ENCODE results near the gene STK11IP. TPM values are rescaled to one million over a fixed set of nuclear protein-coding genes. Genes with fewer than 3 reads are reported as not detected.

The STK11IP gene
- total and polyA plus RNA-seq, 2 of the 13 experiments (the other 11 are each of a cell fraction or from before 2014, with no cell fraction given): 12.8 to 24.0 TPM

GRCh38 chr2:219576505-219577388 is 20.9 kb upstream of the STK11IP start (continued):
- TF ChIP-seq, protein P1, sequence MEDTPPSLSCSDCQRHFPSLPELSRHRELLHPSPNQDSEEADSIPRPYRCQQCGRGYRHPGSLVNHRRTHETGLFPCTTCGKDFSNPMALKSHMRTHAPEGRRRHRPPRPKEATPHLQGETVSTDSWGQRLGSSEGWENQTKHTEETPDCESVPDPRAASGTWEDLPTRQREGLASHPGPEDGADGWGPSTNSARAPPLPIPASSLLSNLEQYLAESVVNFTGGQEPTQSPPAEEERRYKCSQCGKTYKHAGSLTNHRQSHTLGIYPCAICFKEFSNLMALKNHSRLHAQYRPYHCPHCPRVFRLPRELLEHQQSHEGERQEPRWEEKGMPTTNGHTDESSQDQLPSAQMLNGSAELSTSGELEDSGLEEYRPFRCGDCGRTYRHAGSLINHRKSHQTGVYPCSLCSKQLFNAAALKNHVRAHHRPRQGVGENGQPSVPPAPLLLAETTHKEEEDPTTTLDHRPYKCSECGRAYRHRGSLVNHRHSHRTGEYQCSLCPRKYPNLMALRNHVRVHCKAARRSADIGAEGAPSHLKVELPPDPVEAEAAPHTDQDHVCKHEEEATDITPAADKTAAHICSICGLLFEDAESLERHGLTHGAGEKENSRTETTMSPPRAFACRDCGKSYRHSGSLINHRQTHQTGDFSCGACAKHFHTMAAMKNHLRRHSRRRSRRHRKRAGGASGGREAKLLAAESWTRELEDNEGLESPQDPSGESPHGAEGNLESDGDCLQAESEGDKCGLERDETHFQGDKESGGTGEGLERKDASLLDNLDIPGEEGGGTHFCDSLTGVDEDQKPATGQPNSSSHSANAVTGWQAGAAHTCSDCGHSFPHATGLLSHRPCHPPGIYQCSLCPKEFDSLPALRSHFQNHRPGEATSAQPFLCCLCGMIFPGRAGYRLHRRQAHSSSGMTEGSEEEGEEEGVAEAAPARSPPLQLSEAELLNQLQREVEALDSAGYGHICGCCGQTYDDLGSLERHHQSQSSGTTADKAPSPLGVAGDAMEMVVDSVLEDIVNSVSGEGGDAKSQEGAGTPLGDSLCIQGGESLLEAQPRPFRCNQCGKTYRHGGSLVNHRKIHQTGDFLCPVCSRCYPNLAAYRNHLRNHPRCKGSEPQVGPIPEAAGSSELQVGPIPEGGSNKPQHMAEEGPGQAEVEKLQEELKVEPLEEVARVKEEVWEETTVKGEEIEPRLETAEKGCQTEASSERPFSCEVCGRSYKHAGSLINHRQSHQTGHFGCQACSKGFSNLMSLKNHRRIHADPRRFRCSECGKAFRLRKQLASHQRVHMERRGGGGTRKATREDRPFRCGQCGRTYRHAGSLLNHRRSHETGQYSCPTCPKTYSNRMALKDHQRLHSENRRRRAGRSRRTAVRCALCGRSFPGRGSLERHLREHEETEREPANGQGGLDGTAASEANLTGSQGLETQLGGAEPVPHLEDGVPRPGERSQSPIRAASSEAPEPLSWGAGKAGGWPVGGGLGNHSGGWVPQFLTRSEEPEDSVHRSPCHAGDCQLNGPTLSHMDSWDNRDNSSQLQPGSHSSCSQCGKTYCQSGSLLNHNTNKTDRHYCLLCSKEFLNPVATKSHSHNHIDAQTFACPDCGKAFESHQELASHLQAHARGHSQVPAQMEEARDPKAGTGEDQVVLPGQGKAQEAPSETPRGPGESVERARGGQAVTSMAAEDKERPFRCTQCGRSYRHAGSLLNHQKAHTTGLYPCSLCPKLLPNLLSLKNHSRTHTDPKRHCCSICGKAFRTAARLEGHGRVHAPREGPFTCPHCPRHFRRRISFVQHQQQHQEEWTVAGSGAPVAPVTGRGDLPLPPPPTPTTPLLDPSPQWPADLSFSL (CRISPR knock-in tag; IDR thresholded peaks at IDR 0.05): peak; percentile 99
- TF ChIP-seq ZNF230 (CRISPR knock-in tag; IDR thresholded peaks at IDR 0.05) (peak; percentile 96; the same call in 1 of the 2 replicates), ZNF407 (CRISPR knock-in tag; IDR thresholded peaks at IDR 0.05; ENCODE audit: not compliant biosample characterization) (no peak), SIX1 (CRISPR knock-in tag; IDR thresholded peaks at IDR 0.05; ENCODE audit: borderline replicate concordance) (peak; percentile 80), NFIB (CRISPR knock-in tag; IDR thresholded peaks at IDR 0.05; ENCODE audit: borderline replicate concordance) (no peak)
- TF ChIP-seq, protein P2, sequence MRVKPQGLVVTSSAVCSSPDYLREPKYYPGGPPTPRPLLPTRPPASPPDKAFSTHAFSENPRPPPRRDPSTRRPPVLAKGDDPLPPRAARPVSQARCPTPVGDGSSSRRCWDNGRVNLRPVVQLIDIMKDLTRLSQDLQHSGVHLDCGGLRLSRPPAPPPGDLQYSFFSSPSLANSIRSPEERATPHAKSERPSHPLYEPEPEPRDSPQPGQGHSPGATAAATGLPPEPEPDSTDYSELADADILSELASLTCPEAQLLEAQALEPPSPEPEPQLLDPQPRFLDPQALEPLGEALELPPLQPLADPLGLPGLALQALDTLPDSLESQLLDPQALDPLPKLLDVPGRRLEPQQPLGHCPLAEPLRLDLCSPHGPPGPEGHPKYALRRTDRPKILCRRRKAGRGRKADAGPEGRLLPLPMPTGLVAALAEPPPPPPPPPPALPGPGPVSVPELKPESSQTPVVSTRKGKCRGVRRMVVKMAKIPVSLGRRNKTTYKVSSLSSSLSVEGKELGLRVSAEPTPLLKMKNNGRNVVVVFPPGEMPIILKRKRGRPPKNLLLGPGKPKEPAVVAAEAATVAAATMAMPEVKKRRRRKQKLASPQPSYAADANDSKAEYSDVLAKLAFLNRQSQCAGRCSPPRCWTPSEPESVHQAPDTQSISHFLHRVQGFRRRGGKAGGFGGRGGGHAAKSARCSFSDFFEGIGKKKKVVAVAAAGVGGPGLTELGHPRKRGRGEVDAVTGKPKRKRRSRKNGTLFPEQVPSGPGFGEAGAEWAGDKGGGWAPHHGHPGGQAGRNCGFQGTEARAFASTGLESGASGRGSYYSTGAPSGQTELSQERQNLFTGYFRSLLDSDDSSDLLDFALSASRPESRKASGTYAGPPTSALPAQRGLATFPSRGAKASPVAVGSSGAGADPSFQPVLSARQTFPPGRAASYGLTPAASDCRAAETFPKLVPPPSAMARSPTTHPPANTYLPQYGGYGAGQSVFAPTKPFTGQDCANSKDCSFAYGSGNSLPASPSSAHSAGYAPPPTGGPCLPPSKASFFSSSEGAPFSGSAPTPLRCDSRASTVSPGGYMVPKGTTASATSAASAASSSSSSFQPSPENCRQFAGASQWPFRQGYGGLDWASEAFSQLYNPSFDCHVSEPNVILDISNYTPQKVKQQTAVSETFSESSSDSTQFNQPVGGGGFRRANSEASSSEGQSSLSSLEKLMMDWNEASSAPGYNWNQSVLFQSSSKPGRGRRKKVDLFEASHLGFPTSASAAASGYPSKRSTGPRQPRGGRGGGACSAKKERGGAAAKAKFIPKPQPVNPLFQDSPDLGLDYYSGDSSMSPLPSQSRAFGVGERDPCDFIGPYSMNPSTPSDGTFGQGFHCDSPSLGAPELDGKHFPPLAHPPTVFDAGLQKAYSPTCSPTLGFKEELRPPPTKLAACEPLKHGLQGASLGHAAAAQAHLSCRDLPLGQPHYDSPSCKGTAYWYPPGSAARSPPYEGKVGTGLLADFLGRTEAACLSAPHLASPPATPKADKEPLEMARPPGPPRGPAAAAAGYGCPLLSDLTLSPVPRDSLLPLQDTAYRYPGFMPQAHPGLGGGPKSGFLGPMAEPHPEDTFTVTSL (CRISPR knock-in tag; IDR thresholded peaks at IDR 0.05; ENCODE audit: borderline replicate concordance): peak; percentile 96

All from HepG2 (cell line).